ENCODE measurements around the gene ADARB2. TPM values are rescaled to one million over a fixed set of nuclear protein-coding genes. Genes with fewer than 3 reads are reported as not detected.

Gene ADARB2
- total and polyA plus RNA-seq, 4 donors = 0.55 to 0.70 (median 0.59) TPM; not detected in 1

DNA sequence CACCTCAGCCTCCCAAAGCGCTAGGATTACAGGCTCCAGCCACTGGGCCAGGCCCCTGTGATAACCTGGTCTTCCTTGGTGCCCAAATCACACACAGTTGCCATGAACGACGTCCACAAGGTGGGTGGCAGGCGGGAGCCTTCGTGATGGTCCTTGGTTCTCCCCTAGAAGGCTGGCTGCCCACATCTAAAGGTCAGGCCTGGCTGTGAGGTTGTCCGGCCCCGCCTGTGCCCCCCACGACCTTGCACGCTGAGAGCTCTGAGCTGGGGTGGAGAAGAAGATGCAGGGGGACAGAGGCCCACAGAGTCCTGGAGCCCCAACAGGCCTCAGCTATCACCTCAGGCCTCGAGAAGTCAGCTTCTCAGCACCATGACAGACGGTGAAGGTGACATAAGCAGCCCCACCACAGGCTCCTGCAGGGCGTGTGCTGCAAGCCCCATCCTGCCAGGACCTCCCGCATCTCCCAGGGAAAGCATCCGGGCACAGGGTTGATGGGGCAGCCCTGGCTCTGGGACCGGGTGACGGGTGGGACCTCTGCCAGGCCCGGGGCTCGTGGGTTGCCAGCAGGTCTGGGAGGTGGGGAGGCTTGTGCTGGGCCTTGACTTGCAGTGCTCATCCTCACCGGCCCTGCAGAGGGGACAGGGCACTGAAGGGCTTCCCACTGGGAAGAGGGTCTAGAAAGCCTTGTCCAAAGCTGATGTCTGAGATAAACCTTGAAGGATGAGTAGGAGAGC lies 463.8 kb downstream of the ADARB2 start:
- no peak overlapping the region for H3K4me3 ChIP-seq (ENCODE audit: low read depth in 1 of 3, low read length in 3 of 3)
- no peak overlapping the region for H3K9ac ChIP-seq (ENCODE audit: low read depth in 1 of 2, low read length in 2 of 2)
- 91% methylated on average over 19 of the region's 19 CpGs for WGBS
- H3K27ac ChIP-seq (ENCODE audit: low read depth in 1 of 2, low read length in 2 of 2) = no peak overlapping the region
- DNase-seq (ENCODE audit: low spot score) = no peak
- H3K36me3 ChIP-seq (ENCODE audit: control insufficient read depth in 4 of 4, insufficient read depth in 3 of 4, low read depth in 1 of 4, low read length in 3 of 4) = no peaks in the 10 kb centered on the region
- H3K9me3 ChIP-seq (ENCODE audit: control insufficient read depth in 4 of 4, low read length in 3 of 4) = no peaks in the 10 kb centered on the region
- no peaks in the 10 kb centered on the region for H3K4me1 ChIP-seq (ENCODE audit: control insufficient read depth in 4 of 4, insufficient read depth in 4 of 4, low read length in 3 of 4)
- TF ChIP-seq JUND (IDR thresholded peaks at IDR 0.05) = no peak
- no peaks in the 10 kb centered on the region for H3K27me3 ChIP-seq (ENCODE audit: control insufficient read depth in 4 of 4, insufficient read depth in 4 of 4, low read length in 3 of 4)

DNA sequence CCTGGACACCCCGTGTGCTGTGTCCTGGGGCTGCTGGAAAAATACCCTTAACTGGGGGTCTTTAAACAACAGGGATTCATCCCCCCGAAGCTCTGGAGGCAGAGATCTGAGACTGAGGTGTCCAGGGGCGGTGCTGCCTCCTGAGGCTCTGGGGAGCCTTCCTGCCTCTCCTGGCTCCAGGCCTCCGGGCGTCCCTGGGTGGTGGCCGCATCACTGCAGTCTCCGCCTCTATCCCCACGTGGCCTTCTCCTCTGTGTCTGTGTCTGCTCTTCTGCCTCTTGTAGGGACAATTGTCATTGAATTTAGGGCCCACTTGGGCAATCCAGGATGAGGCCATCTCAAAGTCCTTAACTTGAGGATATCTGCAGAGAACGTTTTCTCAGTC lies 464.6 kb downstream of the ADARB2 start:
- Histone ChIP-seq H3K4me1 (ENCODE audit: control insufficient read depth in 4 of 4, insufficient read depth in 4 of 4, low read length in 3 of 4) (no peaks in the 10 kb centered on the region), H3K27me3 (ENCODE audit: control insufficient read depth in 4 of 4, insufficient read depth in 4 of 4, low read length in 3 of 4) (no peaks in the 10 kb centered on the region), H3K27ac (ENCODE audit: low read depth in 1 of 2, low read length in 2 of 2) (no peak overlapping the region), H3K36me3 (ENCODE audit: control insufficient read depth in 4 of 4, insufficient read depth in 3 of 4, low read depth in 1 of 4, low read length in 3 of 4) (no peaks in the 10 kb centered on the region), H3K9me3 (ENCODE audit: control insufficient read depth in 4 of 4, low read length in 3 of 4) (no peaks in the 10 kb centered on the region), H3K9ac (ENCODE audit: low read depth in 1 of 2, low read length in 2 of 2) (no peak overlapping the region), H3K4me3 (ENCODE audit: low read depth in 1 of 3, low read length in 3 of 3) (no peak overlapping the region)
- no peak for DNase-seq (ENCODE audit: low spot score)
- TF ChIP-seq HNF4A (conservative IDR thresholded peaks at IDR 0.05) = no peak
- TF ChIP-seq HNF4G (IDR thresholded peaks at IDR 0.05) = no peak
- no peak for TF ChIP-seq GABPA (IDR thresholded peaks at IDR 0.05 in 1 of 2, conservative IDR thresholded peaks at IDR 0.05 in 1 of 2)
- no peak for TF ChIP-seq FOXA1 (IDR thresholded peaks at IDR 0.05)
- 84% methylated on average over 9 of the region's 9 CpGs for WGBS

DNA sequence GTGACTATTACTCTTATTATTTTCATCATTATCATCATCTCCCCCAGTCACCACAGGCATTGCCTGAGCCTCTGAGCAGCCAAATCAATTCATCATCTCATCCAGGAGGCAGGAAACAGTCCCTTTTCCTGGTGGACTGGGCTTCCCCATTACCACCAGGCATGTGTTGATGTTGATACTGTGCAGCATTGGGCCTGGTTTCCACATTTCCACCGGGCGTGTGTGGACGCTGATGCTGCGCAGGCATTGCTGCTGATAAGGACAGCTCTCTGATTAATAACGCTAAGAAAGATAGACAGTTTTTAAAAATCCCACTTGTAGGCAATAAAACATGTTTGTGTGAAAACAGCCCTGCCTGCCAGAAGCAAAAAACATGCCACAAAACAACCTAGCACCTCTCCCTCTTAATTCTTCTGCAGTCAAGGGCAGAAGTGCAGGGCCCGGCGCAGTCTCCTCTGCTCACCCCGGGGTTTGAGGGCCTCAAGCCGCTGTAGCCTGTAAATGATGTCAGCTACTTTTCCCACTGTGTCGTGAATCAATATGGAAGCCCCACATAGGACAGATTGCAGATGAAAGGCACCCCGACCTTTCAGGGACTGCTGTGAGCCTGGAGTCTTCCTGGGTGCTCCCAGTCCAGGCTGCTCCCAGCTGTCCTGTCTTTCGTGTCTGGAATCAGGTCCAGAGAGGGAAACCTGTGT lies 465.1 kb downstream of the ADARB2 start:
- Histone ChIP-seq H3K9me3 (ENCODE audit: control insufficient read depth in 4 of 4, low read length in 3 of 4) (no peaks in the 10 kb centered on the region), H3K4me3 (ENCODE audit: low read depth in 1 of 3, low read length in 3 of 3) (no peak overlapping the region), H3K27ac (ENCODE audit: low read depth in 1 of 2, low read length in 2 of 2) (no peak overlapping the region), H3K36me3 (ENCODE audit: control insufficient read depth in 4 of 4, insufficient read depth in 3 of 4, low read depth in 1 of 4, low read length in 3 of 4) (no peaks in the 10 kb centered on the region), H3K27me3 (ENCODE audit: control insufficient read depth in 4 of 4, insufficient read depth in 4 of 4, low read length in 3 of 4) (no peaks in the 10 kb centered on the region), H3K9ac (ENCODE audit: low read depth in 1 of 2, low read length in 2 of 2) (no peak overlapping the region), H3K4me1 (ENCODE audit: control insufficient read depth in 4 of 4, insufficient read depth in 4 of 4, low read length in 3 of 4) (no peaks in the 10 kb centered on the region)
- 79% methylated on average over 12 of the region's 12 CpGs for WGBS
- TF ChIP-seq YY1 (IDR thresholded peaks at IDR 0.05) = no peak
- TF ChIP-seq, protein P1, sequence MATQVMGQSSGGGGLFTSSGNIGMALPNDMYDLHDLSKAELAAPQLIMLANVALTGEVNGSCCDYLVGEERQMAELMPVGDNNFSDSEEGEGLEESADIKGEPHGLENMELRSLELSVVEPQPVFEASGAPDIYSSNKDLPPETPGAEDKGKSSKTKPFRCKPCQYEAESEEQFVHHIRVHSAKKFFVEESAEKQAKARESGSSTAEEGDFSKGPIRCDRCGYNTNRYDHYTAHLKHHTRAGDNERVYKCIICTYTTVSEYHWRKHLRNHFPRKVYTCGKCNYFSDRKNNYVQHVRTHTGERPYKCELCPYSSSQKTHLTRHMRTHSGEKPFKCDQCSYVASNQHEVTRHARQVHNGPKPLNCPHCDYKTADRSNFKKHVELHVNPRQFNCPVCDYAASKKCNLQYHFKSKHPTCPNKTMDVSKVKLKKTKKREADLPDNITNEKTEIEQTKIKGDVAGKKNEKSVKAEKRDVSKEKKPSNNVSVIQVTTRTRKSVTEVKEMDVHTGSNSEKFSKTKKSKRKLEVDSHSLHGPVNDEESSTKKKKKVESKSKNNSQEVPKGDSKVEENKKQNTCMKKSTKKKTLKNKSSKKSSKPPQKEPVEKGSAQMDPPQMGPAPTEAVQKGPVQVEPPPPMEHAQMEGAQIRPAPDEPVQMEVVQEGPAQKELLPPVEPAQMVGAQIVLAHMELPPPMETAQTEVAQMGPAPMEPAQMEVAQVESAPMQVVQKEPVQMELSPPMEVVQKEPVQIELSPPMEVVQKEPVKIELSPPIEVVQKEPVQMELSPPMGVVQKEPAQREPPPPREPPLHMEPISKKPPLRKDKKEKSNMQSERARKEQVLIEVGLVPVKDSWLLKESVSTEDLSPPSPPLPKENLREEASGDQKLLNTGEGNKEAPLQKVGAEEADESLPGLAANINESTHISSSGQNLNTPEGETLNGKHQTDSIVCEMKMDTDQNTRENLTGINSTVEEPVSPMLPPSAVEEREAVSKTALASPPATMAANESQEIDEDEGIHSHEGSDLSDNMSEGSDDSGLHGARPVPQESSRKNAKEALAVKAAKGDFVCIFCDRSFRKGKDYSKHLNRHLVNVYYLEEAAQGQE (IDR thresholded peaks at IDR 0.05) = no peak
- TF ChIP-seq RXRA (IDR thresholded peaks at IDR 0.05) = no peak
- TF ChIP-seq FOXA1 (IDR thresholded peaks at IDR 0.05) = no peak
- TF ChIP-seq, protein P2, sequence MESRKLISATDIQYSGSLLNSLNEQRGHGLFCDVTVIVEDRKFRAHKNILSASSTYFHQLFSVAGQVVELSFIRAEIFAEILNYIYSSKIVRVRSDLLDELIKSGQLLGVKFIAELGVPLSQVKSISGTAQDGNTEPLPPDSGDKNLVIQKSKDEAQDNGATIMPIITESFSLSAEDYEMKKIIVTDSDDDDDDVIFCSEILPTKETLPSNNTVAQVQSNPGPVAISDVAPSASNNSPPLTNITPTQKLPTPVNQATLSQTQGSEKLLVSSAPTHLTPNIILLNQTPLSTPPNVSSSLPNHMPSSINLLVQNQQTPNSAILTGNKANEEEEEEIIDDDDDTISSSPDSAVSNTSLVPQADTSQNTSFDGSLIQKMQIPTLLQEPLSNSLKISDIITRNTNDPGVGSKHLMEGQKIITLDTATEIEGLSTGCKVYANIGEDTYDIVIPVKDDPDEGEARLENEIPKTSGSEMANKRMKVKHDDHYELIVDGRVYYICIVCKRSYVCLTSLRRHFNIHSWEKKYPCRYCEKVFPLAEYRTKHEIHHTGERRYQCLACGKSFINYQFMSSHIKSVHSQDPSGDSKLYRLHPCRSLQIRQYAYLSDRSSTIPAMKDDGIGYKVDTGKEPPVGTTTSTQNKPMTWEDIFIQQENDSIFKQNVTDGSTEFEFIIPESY (IDR thresholded peaks at IDR 0.05) = no peak
- TF ChIP-seq, protein P3, sequence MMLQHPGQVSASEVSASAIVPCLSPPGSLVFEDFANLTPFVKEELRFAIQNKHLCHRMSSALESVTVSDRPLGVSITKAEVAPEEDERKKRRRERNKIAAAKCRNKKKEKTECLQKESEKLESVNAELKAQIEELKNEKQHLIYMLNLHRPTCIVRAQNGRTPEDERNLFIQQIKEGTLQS (IDR thresholded peaks at IDR 0.05) = no peak
- no peak for TF ChIP-seq HNF4G (IDR thresholded peaks at IDR 0.05)
- TF ChIP-seq, protein P4, sequence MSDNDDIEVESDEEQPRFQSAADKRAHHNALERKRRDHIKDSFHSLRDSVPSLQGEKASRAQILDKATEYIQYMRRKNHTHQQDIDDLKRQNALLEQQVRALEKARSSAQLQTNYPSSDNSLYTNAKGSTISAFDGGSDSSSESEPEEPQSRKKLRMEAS (IDR thresholded peaks at IDR 0.05) = no peak
- DNase-seq (ENCODE audit: low spot score) = no peak
